K562 (cell line): Measurements from ENCODE around the gene RAMP2.

ENCODE experiments used
- KLF16 ChIP-seq: IDR thresholded peaks from 2 replicates; pipeline ENCODE4 v1.6.1; 2016; ENCODE audit warnings: antibody characterized with exemption
- NUFIP1 ChIP-seq: fragments of 450-650 bp; IDR thresholded peaks from 2 replicates; pipeline ENCODE4 v1.6.1; 2018; ENCODE audit not compliant: partially characterized antibody

GRCh38 chr17:42804918-42805367, 43.9 kb downstream of the RAMP2 start:
- TF ChIP-seq NUFIP1 (no peak), KLF16 (no peak)
